Transverse colon (tissue), 4 donors: ENCODE results near the gene POLR2L. TPM values are rescaled to one million over a fixed set of nuclear protein-coding genes. Genes with fewer than 3 reads are reported as not detected.

Experiments
- DNase-seq: peaks from one replicate; pipeline ENCODE4 v3.0.0-alpha.2; 2019
- H3K27ac ChIP-seq, 4 donors: fragments of 200-600 bp; sonication (generic); 2 replicates each; pipeline ENCODE4 v1.5.1; 2016 to 2018; ENCODE audit warnings: inconsistent platforms in 4 of 4
- H3K27me3 ChIP-seq: fragments of 200-600 bp; sonication (generic); 2 replicates; pipeline ENCODE4 v1.5.1; 2017; ENCODE audit warnings: inconsistent platforms
- H3K36me3 ChIP-seq, 4 donors: fragments of 200-600 bp; sonication (generic); 2 replicates each; pipeline ENCODE4 v1.5.1; 2017 to 2019; ENCODE audit warnings: inconsistent platforms in 4 of 4
- H3K4me1 ChIP-seq, 4 donors: fragments of 200-600 bp; sonication (generic); 2 replicates each; pipeline ENCODE4 v1.5.1; 2017 to 2020; ENCODE audit warnings: inconsistent platforms in 4 of 4
- H3K4me3 ChIP-seq, 4 donors: fragments of 200-600 bp; sonication (generic); 1 replicate in 1 of 4; 2 replicates in 3 of 4; pipeline versions ENCODE4 v1.5.1 to v1.6.1; 2017 to 2019; ENCODE audit warnings: inconsistent platforms in 4 of 4
- H3K9me3 ChIP-seq, 2 donors: fragments of 200-600 bp; sonication (generic); 2 replicates each; pipeline ENCODE4 v1.5.1; 2017 to 2019; ENCODE audit warnings: inconsistent platforms in 2 of 2
- EP300 ChIP-seq: sonication (generic); formaldehyde crosslinking; IDR thresholded peaks from one replicate; pipeline ENCODE4 v1.6.1; 2017; ENCODE audit warnings: antibody characterized with exemption, low read depth
- POLR2A ChIP-seq: fragments of 450-650 bp; IDR thresholded peaks from one replicate; pipeline ENCODE4 v1.6.1; 2016; ENCODE audit warnings: antibody characterized with exemption, mild to moderate bottlenecking, moderate library complexity
- POLR2AphosphoS5 ChIP-seq, 3 donors: sonication (generic); formaldehyde crosslinking; IDR thresholded peaks; one replicate each; pipeline ENCODE4 v1.6.1; 2016; ENCODE audit warnings: antibody characterized with exemption in 3 of 3
- WGBS, 2 donors: methylation state at CpG; one replicate each; pipeline ENCODE4 v1.1.5; 2018; ENCODE audit warnings: low coverage in 1 of 2; 5-methylcytosine and 5-hydroxymethylcytosine counted together
- in situ Hi-C, 4 donors: fragments of 200-750 bp; cut with MboI; loops; one replicate each; pipeline versions ENCODE4 v1.15.0 to v1.15.1; 2017; ENCODE audit warnings: low sequenced_read_pairs in 3 of 4, low pct_ligation_motif_present in 1 of 4, low pct_unique_long_range_greater_than_20kb in 1 of 4
- intact Hi-C: fragments of 100-400 bp; cut with DNase I; formaldehyde crosslinking; loops from one replicate; pipeline ENCODE4 v1.15.1; 2023; ENCODE audit warnings: low total_unique reads
- total RNA-seq, 4 donors: library from RNA; depleted of rRNA; stranded (reverse); fragments of >200 nt; gene quantifications; one replicate each; pipeline ENCODE4 v1.1.0, GENCODE V29; 2016
- TF ChIP-seq, protein P1 (sequence below), 5 experiments: fragments of 200-600 bp in 3 of 5; fragments of 450-650 bp in 2 of 5; sonication (generic) in 3 of 5; IDR thresholded peaks; 1 replicate in 2 of 5; 2 replicates in 3 of 5; pipeline ENCODE4 v1.5.1; 2016 to 2017; ENCODE audit warnings: antibody characterized with exemption in 5 of 5, inconsistent platforms in 3 of 5, mild to moderate bottlenecking in 2 of 5, moderate library complexity in 1 of 5

Gene POLR2L
- total RNA-seq, 4 donors from 2014 or later = 9.7 to 66.6 (median 32.7) TPM

DNA sequence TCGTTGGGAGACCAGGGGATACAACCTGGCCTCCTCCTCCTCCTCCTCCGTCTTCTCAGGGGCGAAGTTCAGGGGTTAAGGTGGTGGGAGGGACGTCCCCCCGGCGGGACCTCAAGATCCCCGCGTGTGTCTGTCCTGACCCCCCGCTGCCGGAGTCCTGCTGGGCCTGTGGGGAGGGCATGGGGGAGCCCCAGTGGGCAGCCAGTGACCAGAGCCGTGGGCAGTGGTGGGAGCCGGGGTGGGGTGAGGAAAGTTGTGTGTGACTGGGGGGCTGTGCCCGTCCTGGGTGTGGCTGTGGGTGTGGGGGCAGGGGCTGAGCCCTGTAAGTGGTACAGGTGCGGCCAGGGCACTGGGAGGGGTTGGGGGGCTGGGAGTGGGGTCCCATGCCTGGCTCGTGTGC, 10.4 kb upstream of the POLR2L start:
- Histone ChIP-seq H3K27me3 (peaks cover 35% of the 10 kb centered on the region), H3K36me3 (no peaks in the 10 kb centered on the region), H3K9me3 (no peaks in the 10 kb centered on the region), H3K4me1 (peaks cover 10 to 28% (median 19%) of the 10 kb centered on the region in 4 donors), H3K27ac (no peak overlapping the region), H3K4me3 (no peak overlapping the region)
- DNase-seq = no peak
- intact Hi-C loops (loop anchor here (10.0 kb wide), 1 partner anchor 202 kb away; no protein-coding TSS in a partner anchor), in situ Hi-C loops (loop anchor here in 2 of 4 donors (25.0 kb wide), 1 partner anchor 185 kb away; the partner anchor contains the start of gene MUC6 (in 2 of the 2))
- WGBS, 2 donors = 65% methylated on average over 15 of the region's 15 CpGs; no CpG with 5 or more reads in 1 of the 2 donors
- TF ChIP-seq POLR2AphosphoS5 (IDR thresholded peaks at IDR 0.05) = no peak
- TF ChIP-seq EP300 = no peak
- TF ChIP-seq POLR2A = no peak
- TF ChIP-seq, protein P1, sequence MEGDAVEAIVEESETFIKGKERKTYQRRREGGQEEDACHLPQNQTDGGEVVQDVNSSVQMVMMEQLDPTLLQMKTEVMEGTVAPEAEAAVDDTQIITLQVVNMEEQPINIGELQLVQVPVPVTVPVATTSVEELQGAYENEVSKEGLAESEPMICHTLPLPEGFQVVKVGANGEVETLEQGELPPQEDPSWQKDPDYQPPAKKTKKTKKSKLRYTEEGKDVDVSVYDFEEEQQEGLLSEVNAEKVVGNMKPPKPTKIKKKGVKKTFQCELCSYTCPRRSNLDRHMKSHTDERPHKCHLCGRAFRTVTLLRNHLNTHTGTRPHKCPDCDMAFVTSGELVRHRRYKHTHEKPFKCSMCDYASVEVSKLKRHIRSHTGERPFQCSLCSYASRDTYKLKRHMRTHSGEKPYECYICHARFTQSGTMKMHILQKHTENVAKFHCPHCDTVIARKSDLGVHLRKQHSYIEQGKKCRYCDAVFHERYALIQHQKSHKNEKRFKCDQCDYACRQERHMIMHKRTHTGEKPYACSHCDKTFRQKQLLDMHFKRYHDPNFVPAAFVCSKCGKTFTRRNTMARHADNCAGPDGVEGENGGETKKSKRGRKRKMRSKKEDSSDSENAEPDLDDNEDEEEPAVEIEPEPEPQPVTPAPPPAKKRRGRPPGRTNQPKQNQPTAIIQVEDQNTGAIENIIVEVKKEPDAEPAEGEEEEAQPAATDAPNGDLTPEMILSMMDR (IDR thresholded peaks at IDR 0.05) = no peak

DNA sequence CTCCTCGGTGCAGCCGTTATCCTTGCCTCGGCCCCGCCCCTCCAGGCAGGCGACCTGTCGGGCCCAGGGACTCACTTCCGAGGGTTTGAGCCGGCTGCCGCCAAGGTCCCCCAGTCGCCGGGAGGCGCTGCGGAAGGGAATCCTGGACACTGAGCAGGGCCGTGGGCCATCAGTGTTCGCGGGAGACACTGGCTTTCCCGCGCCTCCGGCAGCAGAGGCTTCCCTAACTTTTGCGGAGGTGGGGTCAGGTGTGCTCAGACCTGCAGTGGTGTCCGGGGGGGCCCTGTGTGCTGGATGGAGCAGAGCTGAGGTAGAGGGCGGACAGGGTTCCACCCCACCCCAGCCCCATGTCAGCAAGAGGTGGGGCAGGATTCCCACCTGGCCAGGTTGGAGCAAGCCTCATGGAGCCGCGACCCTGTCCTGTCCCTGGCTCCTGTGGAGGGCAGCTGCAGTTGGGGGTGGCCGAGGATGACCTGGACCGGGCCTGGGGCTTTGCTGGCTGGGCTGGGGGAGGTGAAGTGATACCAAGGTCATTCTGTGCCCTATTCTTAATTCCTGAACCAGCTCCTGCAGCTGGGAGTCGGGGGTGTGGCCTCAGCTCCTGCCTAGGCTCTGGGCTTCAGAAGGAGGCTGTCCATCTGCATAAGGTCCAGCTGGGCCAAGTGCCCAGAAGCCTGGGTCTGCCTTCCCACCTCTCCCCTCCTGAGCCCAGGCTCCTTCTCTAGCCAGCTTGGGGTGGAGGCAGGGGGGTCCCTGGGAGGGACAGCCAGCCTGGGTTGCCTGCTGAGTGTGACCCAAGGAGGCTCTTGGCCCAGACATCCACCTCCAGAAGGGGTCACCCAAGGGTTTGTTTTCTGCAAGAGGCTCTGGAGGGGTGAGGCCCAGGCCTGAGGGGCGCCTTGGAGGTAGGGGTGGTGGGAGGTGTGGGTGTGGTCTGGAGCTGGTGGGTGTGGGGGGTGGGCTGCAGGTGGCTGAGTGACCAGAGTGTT, 8.7 kb upstream of the POLR2L start:
- Histone ChIP-seq H3K4me3 (no peak overlapping the region), H3K27me3 (peaks cover 38% of the 10 kb centered on the region)

DNA sequence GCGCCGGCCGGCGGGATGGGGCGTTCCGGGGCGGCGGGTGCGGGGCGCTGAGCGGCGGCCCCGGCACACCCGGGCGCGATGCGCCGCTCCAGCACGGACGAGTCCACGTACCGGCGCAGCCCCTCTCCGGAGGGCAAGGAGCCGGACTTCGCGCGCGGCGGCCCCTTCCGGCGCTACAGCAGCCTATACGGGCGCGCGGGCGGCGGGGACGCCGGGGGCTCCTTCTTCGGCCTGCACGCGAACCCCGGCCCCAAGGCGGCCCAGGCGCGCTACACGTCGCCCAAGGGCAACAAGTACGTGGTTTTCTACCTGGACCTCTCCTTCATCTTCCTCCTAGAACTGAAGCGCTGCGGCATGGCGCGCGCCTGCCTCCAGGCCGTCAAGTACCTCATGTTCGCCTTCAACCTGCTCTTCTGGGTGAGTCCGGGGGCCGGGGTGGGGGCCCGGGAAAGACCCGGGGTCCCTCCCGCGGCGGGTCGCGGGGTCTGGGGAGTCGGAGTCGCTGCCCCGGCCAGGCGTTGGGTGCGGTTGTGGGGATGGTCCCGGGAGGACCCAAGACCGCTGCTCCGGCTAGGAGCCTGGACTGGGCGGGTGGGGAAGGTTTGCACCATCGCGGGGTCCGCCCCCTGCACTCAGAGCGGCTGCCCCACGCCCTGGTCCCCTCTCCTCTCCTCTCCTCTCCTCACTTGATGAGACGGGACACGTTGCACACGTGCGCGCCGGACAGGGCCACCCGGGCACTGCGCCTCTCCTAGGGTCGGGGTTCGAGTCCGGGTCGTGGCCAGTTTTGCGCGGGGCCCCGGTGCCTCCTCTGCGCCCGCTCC, 7.8 kb upstream of the POLR2L start:
- no peak for DNase-seq
- intact Hi-C loops = loop anchor here (10.0 kb wide), 1 partner anchor 205 kb away; no protein-coding TSS in a partner anchor
- Histone ChIP-seq H3K27ac (no peak overlapping the region), H3K9me3 (no peaks in the 10 kb centered on the region), H3K27me3 (peaks cover 38% of the 10 kb centered on the region), H3K4me3 (peak overlapping the region in 2 of 4 donors; percentile 32 to 48), H3K4me1 (peaks cover 10 to 29% (median 19%) of the 10 kb centered on the region in 4 donors), H3K36me3 (no peaks in the 10 kb centered on the region)
- in situ Hi-C loops = loop anchor here in 2 of 4 donors (25.0 kb wide), 1 partner anchor 187 kb away; the partner anchor contains the start of gene MUC6 (in 2 of the 2)
- 29% methylated on average over 64 of the region's 97 CpGs; no CpG with 5 or more reads in 1 of the 2 donors for WGBS, 2 donors
- no peak for TF ChIP-seq EP300
- no peak for TF ChIP-seq POLR2AphosphoS5 (IDR thresholded peaks at IDR 0.05)
- TF ChIP-seq, protein P1 (IDR thresholded peaks at IDR 0.05) = no peak
- no peak for TF ChIP-seq POLR2A

More for the DNA sequence above, 8.7 kb upstream of the POLR2L start:
- peaks cover 10 to 27% (median 17%) of the 10 kb centered on the region in 4 donors for H3K4me1 ChIP-seq
- H3K27ac ChIP-seq = no peak overlapping the region
- intact Hi-C loops (loop anchor here (10.0 kb wide), 1 partner anchor 204 kb away; no protein-coding TSS in a partner anchor), in situ Hi-C loops (loop anchor here in 2 of 4 donors (25.0 kb wide), 1 partner anchor 186 kb away; the partner anchor contains the start of gene MUC6 (in 2 of the 2))
- TF ChIP-seq POLR2A (no peak), POLR2AphosphoS5 (IDR thresholded peaks at IDR 0.05) (no peak), EP300 (no peak)
- TF ChIP-seq, protein P1 (IDR thresholded peaks at IDR 0.05) = no peak
- no peak for DNase-seq
- no peaks in the 10 kb centered on the region for H3K36me3 ChIP-seq
- H3K9me3 ChIP-seq = no peaks in the 10 kb centered on the region
- 64% methylated on average over 17 of the region's 28 CpGs; no CpG with 5 or more reads in 1 of the 2 donors for WGBS, 2 donors
